IMR-90 (cell line): ENCODE measurements around the gene MAML3. TPM values are rescaled to one million over a fixed set of nuclear protein-coding genes. Genes with fewer than 3 reads are reported as not detected.

Experiments used
- ATAC-seq: fragments of 200-7000 bp; cut with Tn5 transposase; 2 replicates; pipeline ENCODE4 v1.9.1; 2020; ENCODE audit warnings: low read depth, mild to moderate bottlenecking, moderate library complexity
- BruUV-seq: library from RNA; stranded (reverse); fragments of 400-500 nt; replicated peaks from 2 replicates; lab custom pipeline; 2021; lab: Mats Ljungman, UMichigan
- CTCF ChIA-PET: fragments of 300-600 bp; formaldehyde crosslinking; extraction: SDS; loops from one replicate; lab custom pipeline; 2021; ENCODE audit warnings: antibody characterized with exemption; lab: Yijun Ruan, JAX
- POLR2A ChIA-PET: fragments of 300-600 bp; sonication (Branson Sonifier 250); formaldehyde crosslinking; loops from one replicate; lab custom pipeline; 2022; ENCODE audit warnings: antibody characterized with exemption; ENCODE audit not compliant: unreplicated experiment; lab: Charles Lee
- DNase-seq: peaks from one replicate; pipeline ENCODE4 v3.0.0; 2013
- H2AFZ ChIP-seq: replicated peaks from 2 replicates; pipeline ENCODE3; 2013; ENCODE audit warnings: low read length, mild to moderate bottlenecking; ENCODE audit not compliant: poor library complexity
- H2AK5ac ChIP-seq: 2 replicates; pipeline ENCODE4 v1.6.1; 2013; ENCODE audit warnings: low read depth, low read length, inconsistent platforms
- H2AK9ac ChIP-seq: replicated peaks from 2 replicates; pipeline ENCODE3; 2013; ENCODE audit warnings: mild to moderate bottlenecking, low read depth, low read length, moderate library complexity; ENCODE audit not compliant: poor library complexity
- H2BK120ac ChIP-seq: 2 replicates; pipeline ENCODE4 v1.6.1; 2013; ENCODE audit warnings: low read depth, low read length, inconsistent platforms
- H2BK15ac ChIP-seq: 3 replicates; pipeline ENCODE4 v1.6.1; 2013; ENCODE audit warnings: low read depth, low read length, inconsistent platforms
- H2BK20ac ChIP-seq: 2 replicates; pipeline ENCODE4 v1.6.1; 2013; ENCODE audit warnings: low read depth, mild to moderate bottlenecking, inconsistent platforms, low read length, moderate library complexity
- H2BK5ac ChIP-seq: 2 replicates; pipeline ENCODE4 v1.6.1; 2013; ENCODE audit warnings: mild to moderate bottlenecking, low read depth, low read length, inconsistent platforms; ENCODE audit not compliant: poor library complexity, severe bottlenecking
- H3K14ac ChIP-seq: replicated peaks from 2 replicates; pipeline ENCODE4 v1.6.1; 2013; ENCODE audit warnings: low read depth, low read length, inconsistent platforms
- H3K18ac ChIP-seq: 2 replicates; pipeline ENCODE4 v1.6.1; 2013; ENCODE audit warnings: low read depth, low read length, control low read depth
- H3K23ac ChIP-seq: 2 replicates; pipeline ENCODE4 v1.6.1; 2013; ENCODE audit warnings: low read depth, low read length, inconsistent platforms
- H3K27ac ChIP-seq: 2 replicates; pipeline ENCODE4 v1.5.1; 2013; ENCODE audit warnings: mild to moderate bottlenecking, control low read depth, low read length; ENCODE audit not compliant: insufficient read depth
- H3K27me3 ChIP-seq: 2 replicates; pipeline ENCODE4 v1.6.1; 2013; ENCODE audit warnings: low read length; ENCODE audit not compliant: control insufficient read depth, insufficient read depth
- H3K36me3 ChIP-seq: 2 replicates; pipeline ENCODE4 v1.6.1; 2013; ENCODE audit warnings: low read length, mixed read lengths; ENCODE audit not compliant: control insufficient read depth, insufficient read depth
- H3K4ac ChIP-seq: 2 replicates; pipeline ENCODE4 v1.6.1; 2013; ENCODE audit warnings: low read depth, low read length, inconsistent platforms
- H3K4me1 ChIP-seq: 2 replicates; pipeline ENCODE4 v1.6.1; 2013; ENCODE audit warnings: low read length, mixed read lengths; ENCODE audit not compliant: control insufficient read depth, insufficient read depth
- H3K4me2 ChIP-seq: 2 replicates; pipeline ENCODE4 v1.6.1; 2013; ENCODE audit warnings: low read depth, mild to moderate bottlenecking, control low read depth, low read length, moderate library complexity
- H3K4me3 ChIP-seq: 2 replicates; pipeline ENCODE4 v1.5.1; 2013; ENCODE audit warnings: low read depth, mild to moderate bottlenecking, control low read depth, low read length, moderate library complexity; ENCODE audit not compliant: insufficient read depth
- H3K56ac ChIP-seq: 2 replicates; pipeline ENCODE4 v1.6.1; 2013; ENCODE audit warnings: low read length, inconsistent platforms; ENCODE audit not compliant: insufficient read depth; ENCODE audit errors: extremely low read depth
- H3K79me1 ChIP-seq, 2 experiments: 2 replicates each; pipeline ENCODE4 v1.6.1; 2013; ENCODE audit warnings: low read length in 2 of 2, inconsistent platforms in 1 of 2, low read depth in 1 of 2
- H3K9ac ChIP-seq: 2 replicates; pipeline ENCODE4 v1.6.1; 2013; ENCODE audit warnings: low read depth, low read length, control low read depth
- H3K9me1 ChIP-seq: 2 replicates; pipeline ENCODE4 v1.6.1; 2013; ENCODE audit warnings: low read length, inconsistent platforms; ENCODE audit not compliant: insufficient read depth
- H3K9me3 ChIP-seq: 2 replicates; pipeline ENCODE4 v1.6.1; 2013; ENCODE audit warnings: low read length; ENCODE audit not compliant: control insufficient read depth, insufficient read depth
- H4K20me1 ChIP-seq: 2 replicates; pipeline ENCODE4 v1.6.1; 2013; ENCODE audit warnings: low read length, inconsistent platforms; ENCODE audit not compliant: insufficient read depth
- H4K5ac ChIP-seq: 2 replicates; pipeline ENCODE4 v1.6.1; 2013; ENCODE audit warnings: mild to moderate bottlenecking, low read depth, low read length, control low read depth
- H4K8ac ChIP-seq, 2 experiments: 2 replicates each; pipeline ENCODE4 v1.6.1; 2013; ENCODE audit warnings: low read depth in 2 of 2, low read length in 2 of 2, control low read depth in 1 of 2, inconsistent platforms in 1 of 2
- H4K91ac ChIP-seq: 2 replicates; pipeline ENCODE4 v1.6.1; 2013; ENCODE audit warnings: low read depth, low read length, inconsistent platforms; ENCODE audit not compliant: insufficient read depth
- BHLHE40 ChIP-seq: fragments of 150-350 bp; IDR thresholded peaks from 2 replicates; pipeline ENCODE4 v1.6.1; 2016; ENCODE audit warnings: mild to moderate bottlenecking, low read depth, low read length
- CEBPB ChIP-seq: IDR thresholded peaks from 2 replicates; pipeline ENCODE4 v1.6.1; 2012; ENCODE audit warnings: low read depth, low read length, improper control_type of control experiment
- CHD1 ChIP-seq: IDR thresholded peaks from 2 replicates; pipeline ENCODE4 v1.6.1; 2012; ENCODE audit warnings: low read depth, low read length, improper control_type of control experiment
- CTCF ChIP-seq: conservative IDR thresholded peaks from 2 replicates; pipeline ENCODE4 v1.5.1; 2012; ENCODE audit warnings: mild to moderate bottlenecking, low read depth, low read length, improper control_type of control experiment
- ELK1 ChIP-seq: fragments of 150-350 bp; IDR thresholded peaks from 2 replicates; pipeline ENCODE4 v1.6.1; 2016; ENCODE audit warnings: low read depth, mild to moderate bottlenecking, low read length, moderate library complexity, borderline replicate concordance
- FOS ChIP-seq: fragments of 150-350 bp; IDR thresholded peaks from 2 replicates; pipeline ENCODE4 v1.6.1; 2016; ENCODE audit warnings: low read depth, low read length
- MAFK ChIP-seq: IDR thresholded peaks from 2 replicates; pipeline ENCODE4 v1.6.1; 2012; ENCODE audit warnings: low read depth, low read length, improper control_type of control experiment
- MAZ ChIP-seq: IDR thresholded peaks from 2 replicates; pipeline ENCODE4 v1.6.1; 2012; ENCODE audit warnings: low read depth, mild to moderate bottlenecking, low read length, improper control_type of control experiment, moderate library complexity, borderline replicate concordance
- MXI1 ChIP-seq: IDR thresholded peaks from 2 replicates; pipeline ENCODE4 v1.6.1; 2012; ENCODE audit warnings: low read depth, mild to moderate bottlenecking, low read length, moderate library complexity, borderline replicate concordance
- NFE2L2 ChIP-seq: fragments of 150-350 bp; IDR thresholded peaks from 2 replicates; pipeline ENCODE4 v1.6.1; 2016; ENCODE audit warnings: low read depth, mild to moderate bottlenecking, low read length
- POLR2A ChIP-seq: IDR thresholded peaks from 2 replicates; pipeline ENCODE4 v1.6.1; 2012; ENCODE audit warnings: mild to moderate bottlenecking, low read depth, low read length
- RAD21 ChIP-seq: IDR thresholded peaks from 2 replicates; pipeline ENCODE4 v1.6.1; 2012; ENCODE audit warnings: low read length, improper control_type of control experiment
- RCOR1 ChIP-seq: IDR thresholded peaks from 2 replicates; pipeline ENCODE4 v1.6.1; 2012; ENCODE audit warnings: mild to moderate bottlenecking, low read length, improper control_type of control experiment; ENCODE audit not compliant: insufficient replicate concordance
- RFX5 ChIP-seq: IDR thresholded peaks from 2 replicates; pipeline ENCODE4 v1.8.0; 2012; ENCODE audit warnings: low read depth, mild to moderate bottlenecking, low read length, moderate library complexity
- SMC3 ChIP-seq: fragments of 150-350 bp; IDR thresholded peaks from 2 replicates; pipeline ENCODE4 v1.6.1; 2016; ENCODE audit warnings: low read depth, mild to moderate bottlenecking, antibody characterized with exemption, low read length, moderate library complexity
- USF2 ChIP-seq: fragments of 150-350 bp; IDR thresholded peaks from 2 replicates; pipeline ENCODE4 v1.6.1; 2017; ENCODE audit warnings: mild to moderate bottlenecking, antibody characterized with exemption, low read length, low read depth
- WGBS, 2 experiments: methylation state at CpG; one replicate each; pipeline versions ENCODE4 v1.1.5 to v1.1.7; 2013; ENCODE audit warnings: missing lambda C conversion rate in 2 of 2; ENCODE audit not compliant: insufficient read length in 1 of 2; ENCODE audit errors: extremely low coverage in 2 of 2; 5-methylcytosine and 5-hydroxymethylcytosine counted together
- dilution Hi-C: fragments of 300-500 bp; cut with HindIII; formaldehyde crosslinking; loops from one replicate; pipeline ENCODE4 v1.14.3; 2018; ENCODE audit warnings: low sequenced_read_pairs; ENCODE audit not compliant: unreplicated experiment
- in situ Hi-C: fragments of 300-500 bp; cut with MboI; formaldehyde crosslinking; loops from 3 replicates; pipeline ENCODE4 v1.14.3; 2019; ENCODE audit warnings: low sequenced_read_pairs, inconsistent platforms, mixed read lengths
- intact Hi-C: fragments of 100-400 bp; cut with micrococcal nuclease; formaldehyde crosslinking; loops from 2 replicates; pipeline ENCODE4 v1.10.0; 2022
- polyA plus RNA-seq, 3 experiments: library from polyadenylated mRNA; depleted of rRNA; stranded (reverse); fragments of >200 nt; gene quantifications; 2 replicates each; pipeline ENCODE4 v1.2.3, GENCODE V29; 2012; ENCODE audit warnings: low replicate concordance in 1 of 3
- total RNA-seq: library from RNA; depleted of rRNA; stranded (reverse); fragments of >200 nt; gene quantifications from 2 replicates; pipeline ENCODE4 v1.2.3, GENCODE V29; 2012

The MAML3 gene
- total and polyA plus RNA-seq, 2 of the 4 experiments (the other 2 are of a cell fraction), result 0.90 to 1.7 TPM

- Histone ChIP-seq H2AK9ac (no peak overlapping the region), H3K27me3 (no peaks in the 10 kb centered on the region), H3K18ac (no peak overlapping the region), H2BK20ac (no peak overlapping the region), H3K4me1 (peaks cover 2% of the 10 kb centered on the region; the same call in 1 of the 2 replicates), H3K56ac (no peak overlapping the region), H4K5ac (no peak overlapping the region), H3K9me3 (no peaks in the 10 kb centered on the region), H3K4ac (no peak overlapping the region), H2BK120ac (no peak overlapping the region), H4K91ac (no peak overlapping the region), H3K79me1 (0 out of 4 replicates have a peak, but pooled peaks cover 0 to 7% of the 10 kb centered on the region in 2 experiments), H2AK5ac (no peak overlapping the region), H3K4me3 (no peak overlapping the region), H2BK5ac (no peak overlapping the region), H2BK15ac (no peak overlapping the region), H3K9ac (no peak overlapping the region), H2AFZ (no peak overlapping the region), H3K9me1 (no peaks in the 10 kb centered on the region; the same call in 1 of the 2 replicates), H3K27ac (no peak overlapping the region), H3K14ac (no peak overlapping the region), H4K20me1 (no peaks in the 10 kb centered on the region), H3K36me3 (no peaks in the 10 kb centered on the region), H3K4me2 (no peak overlapping the region), H4K8ac (no peak overlapping the region), H3K23ac (no peak overlapping the region)
- POLR2A ChIA-PET, result no interaction called here
- intact Hi-C loops, result no loop called here
- TF ChIP-seq RAD21 (no peak), POLR2A (no peak), MAFK (no peak), RCOR1 (no peak), CTCF (no peak), NFE2L2 (no peak), SMC3 (no peak), RFX5 (no peak), MAZ (no peak), CEBPB (no peak), ELK1 (no peak), BHLHE40 (no peak), FOS (no peak), MXI1 (no peak), USF2 (no peak), CHD1 (no peak)
- BruUV-seq, result no TSS peak
- dilution Hi-C loops, result no loop called here
- DNase-seq, result no peak
- ATAC-seq, result no peak
- 80% methylated on average over 1 of the region's 4 CpGs; no CpG with 5 or more reads in 1 of the 2 experiments for WGBS, 2 experiments
- in situ Hi-C loops, result loop anchor here (5.0 to 25.0 kb wide), 3 partner anchors 263 to 857 kb away; no protein-coding TSS in a partner anchor
- CTCF ChIA-PET, result no interaction called here
Observed at GRCh38 chr4:140005699-140006098, 148.3 kb downstream of the MAML3 start.
